ENCODE measurements around the gene ARL8A. TPM values are rescaled to one million over a fixed set of nuclear protein-coding genes. Genes with fewer than 3 reads are reported as not detected.
"Not testable (repeated sequence)": the region's sequence is repeated elsewhere in the genome, so short reads cannot be mapped to it uniquely, and the experiment has no call there.

The ARL8A gene
- total RNA-seq, 2 donors from 2014 or later: 55.6 to 79.8 TPM

GRCh38 chr1:202145744-202146140 is 1.2 kb upstream of the ARL8A start:
- DNase-seq; ATAC-seq; intact Hi-C loops (cut with DNase I): not testable (repeated sequence)

GRCh38 chr1:202145068-202145743 is 669 bp upstream of the ARL8A start:
- ATAC-seq (peak in 1 of 2 donors; percentile 4), DNase-seq (no peak)
- intact Hi-C loops (cut with DNase I): no loop called here

DNA sequence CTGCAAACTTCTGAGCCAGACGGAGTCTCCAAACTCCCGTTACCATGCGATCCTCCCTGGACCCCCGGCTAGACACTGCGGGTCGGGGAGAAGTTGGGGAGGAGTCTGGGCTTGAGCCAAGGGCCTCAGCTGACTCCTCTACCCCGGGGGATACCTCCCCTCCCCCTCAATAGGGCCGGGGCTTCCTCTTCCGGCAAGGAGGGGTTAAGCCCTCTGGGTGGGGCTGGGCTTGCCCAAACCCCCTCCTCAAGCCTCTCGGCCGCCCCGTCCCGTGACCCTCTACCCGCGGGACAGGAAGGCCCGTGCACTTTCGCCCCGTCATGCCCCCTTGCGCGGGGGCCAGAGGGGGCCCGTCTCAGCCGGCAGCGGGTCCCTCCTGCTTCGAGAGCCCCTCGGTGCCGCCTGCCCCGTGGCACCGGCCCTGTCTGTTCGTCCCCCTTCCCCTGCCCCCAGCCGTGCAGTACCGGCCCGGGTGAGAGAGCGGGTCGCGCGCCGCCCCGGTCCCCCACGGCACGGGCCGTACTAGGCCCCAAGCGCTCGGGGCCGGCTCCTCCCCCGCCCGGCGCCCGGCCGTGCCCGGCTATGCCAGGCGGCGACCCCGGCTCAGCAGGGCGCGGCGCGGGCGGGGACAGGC is 652 bp downstream of the ARL8A start:
- ATAC-seq: peak; percentile 60 to 73
- intact Hi-C loops (cut with DNase I): no loop called here
- peak; percentile 59 for DNase-seq

- intact Hi-C loops (cut with DNase I): no loop called here
- ATAC-seq: peak; percentile 43 to 60
- peak; percentile 68 for DNase-seq
Observed at GRCh38 chr1:202143011-202143767, 1.3 kb downstream of the ARL8A start.

DNA sequence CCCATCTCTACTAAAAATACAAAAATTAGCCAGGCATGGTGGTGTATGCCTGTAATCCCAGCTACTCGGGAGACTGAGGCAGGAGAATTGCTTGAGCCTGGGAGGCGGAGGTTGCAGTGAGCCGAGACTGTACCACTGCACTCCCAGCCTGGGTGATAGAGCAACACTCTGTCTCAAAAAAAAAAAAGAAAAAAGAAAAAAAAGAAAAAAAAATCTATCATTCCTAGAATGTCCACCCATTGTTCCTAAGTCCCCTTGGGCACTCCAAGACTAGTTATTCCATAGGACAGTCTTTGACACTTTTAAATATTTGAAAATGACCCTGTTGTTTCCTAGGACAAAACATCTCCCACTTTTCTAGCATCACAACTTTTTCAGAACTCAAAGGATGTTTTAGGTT is 3.1 kb downstream of the ARL8A start:
- ATAC-seq; intact Hi-C loops (cut with DNase I); DNase-seq: not testable (repeated sequence)

GRCh38 chr1:202140833-202141232 is 3.7 kb downstream of the ARL8A start:
- ATAC-seq (no peak), DNase-seq (no peak)
- intact Hi-C loops (cut with DNase I): no loop called here

- intact Hi-C loops (cut with DNase I): no loop called here
- ATAC-seq (peak; percentile 45 to 65), DNase-seq (peak; percentile 64)
Observed at GRCh38 chr1:202135221-202135721, 9.3 kb downstream of the ARL8A start.

DNA sequence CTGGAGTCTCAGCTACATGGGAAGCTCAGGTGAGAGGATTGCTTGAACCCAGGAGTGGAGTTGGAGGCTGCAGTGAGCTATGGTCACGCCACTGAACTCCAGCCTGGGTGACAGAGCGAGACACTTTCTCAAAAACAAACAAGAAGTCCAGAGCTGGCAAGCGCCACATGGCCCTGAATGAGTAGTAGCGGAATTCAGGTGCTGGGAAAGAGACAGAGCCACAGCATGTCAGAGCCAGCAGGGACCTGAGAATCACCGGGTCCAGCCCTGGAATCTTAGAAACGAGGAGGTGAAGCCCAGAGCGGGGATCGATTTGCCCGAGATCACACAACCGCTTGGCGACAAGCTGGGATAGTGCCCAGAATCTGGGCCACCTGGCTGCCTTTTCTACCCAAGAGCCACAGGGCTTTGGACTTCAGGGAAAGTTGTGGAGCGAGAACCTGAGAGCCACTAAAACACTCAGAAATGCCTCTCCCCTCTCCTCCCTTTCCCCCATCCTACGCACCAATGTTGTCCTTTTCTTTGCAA is 9.8 kb downstream of the ARL8A start:
- no peak for DNase-seq
- intact Hi-C loops (cut with DNase I): no loop called here
- ATAC-seq: no peak

DNA sequence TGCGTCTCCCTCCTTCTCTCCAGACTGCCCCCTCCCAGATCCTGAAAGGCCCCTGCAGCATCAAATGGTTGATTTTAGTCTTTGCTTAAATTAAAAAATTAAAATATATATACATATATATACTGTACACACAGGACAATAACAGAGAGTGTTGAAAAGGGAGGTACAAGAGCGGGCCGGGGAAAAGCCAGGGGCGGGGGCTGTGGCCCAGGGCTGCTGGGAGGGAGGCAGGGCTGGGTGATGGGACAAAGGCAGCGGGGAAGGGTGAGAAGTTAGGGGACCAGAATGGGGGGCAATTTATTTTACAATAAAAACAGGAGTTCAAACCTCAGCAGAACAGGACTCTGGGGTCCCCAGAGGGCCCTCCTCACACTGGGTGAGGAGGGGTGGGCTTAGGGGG is 10.5 kb downstream of the ARL8A start:
- no peak for ATAC-seq
- DNase-seq: no peak
- intact Hi-C loops (cut with DNase I): no loop called here

DNA sequence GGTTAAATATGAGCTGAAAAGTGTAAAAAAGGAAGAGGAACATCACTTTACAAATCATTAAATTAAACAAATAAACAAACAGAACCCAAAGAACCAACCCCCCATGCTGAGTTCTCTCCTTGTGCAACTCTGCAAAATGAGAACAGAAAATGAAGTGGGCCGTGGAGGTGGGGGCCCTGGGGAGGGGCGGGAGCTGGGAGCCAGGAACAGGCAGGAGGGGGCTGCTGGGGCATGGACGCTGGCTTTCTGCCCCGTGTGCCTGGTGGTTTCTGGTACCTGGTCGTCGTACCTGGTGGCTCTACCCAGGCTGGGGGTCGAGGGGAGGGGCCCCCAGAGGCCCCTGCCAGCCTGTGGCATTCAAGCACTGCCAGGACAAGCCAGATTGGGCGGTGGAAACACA is 11.0 kb downstream of the ARL8A start:
- DNase-seq: no peak
- intact Hi-C loops (cut with DNase I): no loop called here
- ATAC-seq: no peak

DNA sequence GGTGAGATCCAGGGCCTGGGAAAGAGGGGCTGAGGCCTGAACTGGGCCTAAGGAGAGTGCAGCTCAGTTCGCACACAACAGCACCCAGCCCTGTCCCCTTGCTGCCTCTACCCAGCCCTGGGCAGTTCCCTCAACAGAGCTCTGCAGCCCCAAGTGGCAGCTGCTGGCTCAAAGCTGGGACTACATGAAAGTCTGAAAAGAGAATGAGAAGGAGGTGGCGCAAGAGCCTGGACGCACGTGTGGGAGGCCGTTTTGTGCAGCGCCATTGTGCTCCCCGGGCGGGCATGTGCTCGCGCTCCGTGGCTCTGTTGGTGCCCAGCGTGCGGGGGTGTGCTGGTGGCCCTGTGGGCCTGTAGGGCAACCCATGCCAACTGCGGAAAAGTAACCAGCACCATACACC is 11.5 kb downstream of the ARL8A start:
- DNase-seq: peak; percentile 49
- peak; percentile 4 to 49 for ATAC-seq
- intact Hi-C loops (cut with DNase I): no loop called here

DNA sequence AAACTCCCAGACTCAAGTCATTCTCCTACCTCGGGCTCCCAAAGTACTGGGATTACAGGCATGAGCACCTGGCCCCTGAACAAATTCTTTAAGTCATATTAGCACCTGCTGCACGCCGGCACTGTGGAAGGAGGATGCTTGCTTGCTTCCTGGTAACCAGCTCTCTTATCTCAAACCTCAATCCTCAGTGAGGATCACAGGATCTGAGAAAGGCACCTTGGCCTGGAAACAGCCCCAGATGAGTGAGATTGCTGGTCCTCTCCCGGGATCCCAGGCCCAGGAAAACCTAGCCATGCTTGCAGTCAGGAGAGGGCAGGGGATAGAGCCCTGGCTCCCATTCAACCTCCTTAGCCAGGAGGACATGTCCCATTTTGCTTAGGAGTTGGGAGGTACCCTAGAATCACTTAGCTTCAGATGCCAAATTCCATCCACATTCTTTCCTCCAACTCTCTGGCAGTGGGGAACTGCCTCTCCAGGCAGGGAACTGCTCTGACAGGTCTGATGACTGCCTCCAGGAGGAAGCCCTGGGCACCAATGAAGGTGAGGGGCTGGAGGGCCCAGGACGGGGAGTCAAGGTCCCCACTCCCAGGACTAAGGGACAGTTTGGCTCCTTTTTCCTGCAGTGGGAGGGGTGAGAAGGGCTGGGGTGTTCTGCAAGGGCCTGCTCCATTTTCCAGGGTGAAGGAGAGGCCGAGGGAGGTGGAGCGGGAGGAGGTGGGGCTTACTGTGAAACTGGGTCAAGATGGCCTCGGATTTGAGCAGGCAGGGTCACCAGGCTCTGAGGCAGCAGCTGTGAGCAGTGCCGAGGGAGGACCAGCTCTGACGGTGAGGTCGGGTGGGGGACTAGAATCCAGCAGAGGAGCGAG is 12.3 kb downstream of the ARL8A start:
- ATAC-seq (peak; percentile 72 to 83), DNase-seq (peak; percentile 68)
- intact Hi-C loops (cut with DNase I): no loop called here

- DNase-seq: no peak
Observed at GRCh38 chr1:202130816-202131522, 13.6 kb downstream of the ARL8A start.

GRCh38 chr1:202130297-202130721 is 14.2 kb downstream of the ARL8A start:
- DNase-seq: no peak
- ATAC-seq: peak in 1 of 2 donors; percentile 9
- intact Hi-C loops (cut with DNase I): no loop called here

More at GRCh38 chr1:202130816-202131522, 13.6 kb downstream of the ARL8A start:
- ATAC-seq: no peak
- intact Hi-C loops (cut with DNase I): no loop called here

DNA sequence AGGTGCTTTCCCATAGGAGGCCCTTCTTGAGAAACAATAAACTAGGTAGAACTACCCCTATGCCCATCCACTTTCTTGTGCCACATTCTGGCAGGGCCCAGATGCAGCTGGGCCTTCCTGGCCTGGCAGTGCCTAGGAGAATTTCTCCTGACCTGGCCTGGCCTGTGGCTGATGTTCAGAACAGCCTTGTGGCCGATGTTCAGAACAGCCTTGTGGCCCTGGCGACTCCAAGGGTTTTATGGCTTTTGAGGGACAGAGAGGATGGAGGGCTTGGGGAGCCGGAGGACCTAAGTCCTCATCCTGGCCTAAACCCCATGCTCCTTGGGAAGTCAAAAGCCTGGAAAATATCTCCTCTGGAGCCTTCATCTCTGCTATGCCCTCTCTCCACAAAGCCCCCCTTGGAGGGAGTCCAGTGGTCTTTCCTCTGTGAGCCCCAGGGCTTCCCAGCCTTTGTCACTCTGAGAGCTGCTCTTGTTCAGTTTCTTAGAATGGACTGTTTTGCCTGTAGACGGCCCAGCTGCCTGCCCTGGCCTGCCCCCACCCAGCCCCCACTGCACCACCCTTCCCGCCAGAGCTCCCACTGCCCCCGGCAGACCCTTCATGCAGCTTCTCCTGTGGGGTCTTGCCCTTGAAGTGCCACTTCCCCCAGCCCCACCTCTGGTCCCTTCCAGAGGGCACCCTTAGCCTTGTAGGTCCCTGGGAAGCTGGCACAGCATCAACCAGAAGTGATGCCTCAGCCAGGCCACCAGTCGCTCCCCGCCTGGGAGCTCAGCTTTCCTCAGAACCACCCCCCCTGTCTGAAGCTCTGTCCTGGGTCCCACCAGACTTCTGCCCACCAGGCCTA is 14.9 kb downstream of the ARL8A start:
- DNase-seq: no peak
- intact Hi-C loops (cut with DNase I): no loop called here
- ATAC-seq: no peak

DNA sequence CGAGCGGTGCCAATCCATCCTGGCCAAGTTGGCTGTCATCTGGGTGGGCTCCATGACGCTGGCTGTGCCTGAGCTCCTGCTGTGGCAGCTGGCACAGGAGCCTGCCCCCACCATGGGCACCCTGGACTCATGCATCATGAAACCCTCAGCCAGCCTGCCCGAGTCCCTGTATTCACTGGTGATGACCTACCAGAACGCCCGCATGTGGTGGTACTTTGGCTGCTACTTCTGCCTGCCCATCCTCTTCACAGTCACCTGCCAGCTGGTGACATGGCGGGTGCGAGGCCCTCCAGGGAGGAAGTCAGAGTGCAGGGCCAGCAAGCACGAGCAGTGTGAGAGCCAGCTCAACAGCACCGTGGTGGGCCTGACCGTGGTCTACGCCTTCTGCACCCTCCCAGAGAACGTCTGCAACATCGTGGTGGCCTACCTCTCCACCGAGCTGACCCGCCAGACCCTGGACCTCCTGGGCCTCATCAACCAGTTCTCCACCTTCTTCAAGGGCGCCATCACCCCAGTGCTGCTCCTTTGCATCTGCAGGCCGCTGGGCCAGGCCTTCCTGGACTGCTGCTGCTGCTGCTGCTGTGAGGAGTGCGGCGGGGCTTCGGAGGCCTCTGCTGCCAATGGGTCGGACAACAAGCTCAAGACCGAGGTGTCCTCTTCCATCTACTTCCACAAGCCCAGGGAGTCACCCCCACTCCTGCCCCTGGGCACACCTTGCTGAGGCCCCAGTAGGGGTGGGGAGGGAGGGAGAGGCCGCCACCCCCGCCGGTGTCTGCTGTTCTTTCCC is 16.5 kb downstream of the ARL8A start:
- ATAC-seq: no peak
- intact Hi-C loops (cut with DNase I): no loop called here
- no peak for DNase-seq

DNA sequence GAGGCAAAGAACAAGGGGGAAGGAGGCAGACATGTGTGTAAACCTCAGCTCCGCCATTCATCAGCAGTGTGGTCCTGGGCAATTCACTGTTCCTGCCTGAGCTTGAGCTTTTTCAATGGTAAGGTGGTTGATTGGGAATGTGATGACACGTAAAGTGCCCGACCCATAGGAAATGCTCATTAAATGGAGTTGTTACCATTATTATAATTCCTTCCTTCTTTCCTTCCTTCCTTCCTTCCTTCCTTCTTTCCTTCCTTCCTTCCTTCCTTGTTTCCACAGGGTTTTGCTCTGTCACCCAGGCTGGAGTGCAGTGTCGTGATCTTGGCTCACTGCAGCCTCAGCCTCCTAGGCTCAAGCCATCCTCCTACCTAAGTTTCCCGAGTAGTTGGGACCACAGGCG is 17.5 kb downstream of the ARL8A start:
- DNase-seq: no peak
- intact Hi-C loops (cut with DNase I): no loop called here
- ATAC-seq: no peak
